Activated T-helper 2 cell treated with anti-CD3 and anti-CD28 coated beads, Interferon-gamma antibody, Interleukin-2, Interleukin-4, amounts not matched to agents 10 μg/mL and 5 μg/mL and 100 μg/mL, durations not matched to agents 14 hours and 24 hours and 36 hours (primary cell): ENCODE results near the gene CAMSAP2. TPM values are rescaled to one million over a fixed set of nuclear protein-coding genes. Genes with fewer than 3 reads are reported as not detected.

Experiments
- DNase-seq: peaks from one replicate; pipeline ENCODE4 v3.0.0; 2021; ENCODE audit warnings: low spot score
- H3K27ac Mint-ChIP-seq: one replicate; pipeline ENCODE4 v1.8.0; 2021; ENCODE audit warnings: mixed read lengths
- H3K27me3 Mint-ChIP-seq: one replicate; pipeline ENCODE4 v1.8.0; 2021; ENCODE audit warnings: low read depth, mixed read lengths
- H3K36me3 Mint-ChIP-seq: one replicate; pipeline ENCODE4 v1.8.0; 2021; ENCODE audit warnings: low read depth, mixed read lengths
- H3K4me1 Mint-ChIP-seq: one replicate; pipeline ENCODE4 v1.8.0; 2021; ENCODE audit warnings: low read depth, mixed read lengths
- H3K4me3 Mint-ChIP-seq: one replicate; pipeline ENCODE4 v1.8.0; 2021; ENCODE audit warnings: low read depth, mild to moderate bottlenecking, moderate library complexity, mixed read lengths
- H3K9me3 Mint-ChIP-seq: one replicate; pipeline ENCODE4 v1.8.0; 2021; ENCODE audit warnings: mixed read lengths
- intact Hi-C: fragments of 100-400 bp; cut with micrococcal nuclease; formaldehyde crosslinking; loops from one replicate; pipeline ENCODE4 v1.15.1; 2023
- total RNA-seq: library from RNA; stranded (reverse); gene quantifications from 2 replicates; pipeline ENCODE4 v1.2.3, GENCODE V29; 2022

CAMSAP2 gene
- total RNA-seq, 1 donor from 2014 or later, result 0.52 TPM

DNA sequence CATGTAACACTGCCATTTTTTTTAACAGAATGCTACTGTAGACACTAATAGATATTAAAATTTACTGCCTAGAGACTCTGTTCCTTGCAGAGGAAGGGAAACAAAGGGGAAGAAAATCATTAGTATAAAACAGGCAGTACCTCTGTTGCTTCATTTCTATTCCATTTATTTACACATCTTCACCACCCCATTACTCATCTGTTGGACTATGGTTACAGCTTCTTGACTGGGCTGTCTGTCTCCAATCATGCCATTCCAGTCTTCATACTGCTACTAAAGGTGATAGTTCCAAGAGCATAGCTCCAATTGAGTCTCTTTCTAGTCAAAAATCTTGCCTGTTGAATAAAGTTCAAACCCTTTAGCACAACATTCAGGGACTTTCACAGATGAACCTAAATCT lies 111.9 kb downstream of the CAMSAP2 start:
- no peak for DNase-seq
- Mint-ChIP-seq H3K36me3 (no peaks in the 10 kb centered on the region), H3K27ac (no peak overlapping the region), H3K9me3 (no peaks in the 10 kb centered on the region), H3K4me3 (no peak overlapping the region), H3K27me3 (peaks cover 48% of the 10 kb centered on the region), H3K4me1 (peaks cover 2% of the 10 kb centered on the region)
- intact Hi-C loops, result no loop called here

DNA sequence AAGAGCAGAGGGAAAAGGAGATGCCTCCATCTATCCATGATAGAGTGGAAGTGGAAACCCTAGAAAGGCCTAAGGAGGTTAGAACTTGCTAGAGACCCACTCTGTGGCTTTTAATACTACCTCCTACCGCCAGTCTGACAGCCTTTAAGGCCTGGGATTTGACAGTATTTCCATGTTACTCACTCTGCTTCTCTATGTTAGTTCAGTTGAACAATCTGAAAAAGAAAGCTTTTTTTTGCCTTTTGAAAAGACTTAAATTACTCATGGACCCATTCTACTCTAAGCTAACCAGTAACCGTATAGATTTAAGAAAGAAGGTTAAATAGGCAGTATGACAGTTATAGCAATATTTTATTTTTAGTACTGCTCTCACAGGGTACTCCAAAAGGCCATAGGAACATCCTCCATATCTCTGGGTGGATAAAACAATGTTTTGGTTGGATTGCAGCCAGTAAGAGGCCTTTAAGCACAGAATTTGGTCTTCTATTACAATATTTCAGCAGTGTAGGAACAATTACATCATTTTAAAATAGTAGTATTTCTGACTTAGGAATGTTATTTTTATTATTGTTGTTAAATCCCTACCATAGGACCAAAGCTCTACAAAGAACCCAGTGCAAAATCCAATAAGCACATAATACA lies 118.1 kb downstream of the CAMSAP2 start:
- peaks cover 22% of the 10 kb centered on the region for H3K27me3 Mint-ChIP-seq
- H3K4me1 Mint-ChIP-seq, result peaks cover 2% of the 10 kb centered on the region
- intact Hi-C loops, result no loop called here
- no peak overlapping the region for H3K27ac Mint-ChIP-seq
- no peak overlapping the region for H3K4me3 Mint-ChIP-seq
- DNase-seq, result no peak
- no peaks in the 10 kb centered on the region for H3K9me3 Mint-ChIP-seq
- no peaks in the 10 kb centered on the region for H3K36me3 Mint-ChIP-seq

- DNase-seq, result no peak
- no peak overlapping the region for H3K4me3 Mint-ChIP-seq
- H3K27ac Mint-ChIP-seq, result no peak overlapping the region
- H3K27me3 Mint-ChIP-seq, result peaks cover 27% of the 10 kb centered on the region
- intact Hi-C loops, result no loop called here
- H3K4me1 Mint-ChIP-seq, result peaks cover 6% of the 10 kb centered on the region
- no peaks in the 10 kb centered on the region for H3K9me3 Mint-ChIP-seq
- H3K36me3 Mint-ChIP-seq, result no peaks in the 10 kb centered on the region
Measured at GRCh38 chr1:200857804-200858203, 119.1 kb downstream of the CAMSAP2 start.

GRCh38 chr1:200861937-200862647 lies 123.4 kb downstream of the CAMSAP2 start:
- no peak for DNase-seq
- Mint-ChIP-seq H3K36me3 (no peaks in the 10 kb centered on the region), H3K27me3 (peaks cover 35% of the 10 kb centered on the region), H3K27ac (no peak overlapping the region), H3K9me3 (no peaks in the 10 kb centered on the region), H3K4me3 (no peak overlapping the region), H3K4me1 (peaks cover 17% of the 10 kb centered on the region)
- intact Hi-C loops, result loop anchor here (10.0 kb wide), 1 partner anchor 237 kb away; the partner anchor contains the start of gene KIF14

GRCh38 chr1:200862713-200863415 lies 124.2 kb downstream of the CAMSAP2 start:
- no peaks in the 10 kb centered on the region for H3K9me3 Mint-ChIP-seq
- no peak overlapping the region for H3K4me3 Mint-ChIP-seq
- DNase-seq, result no peak
- H3K36me3 Mint-ChIP-seq, result no peaks in the 10 kb centered on the region
- intact Hi-C loops, result loop anchor here (10.0 kb wide), 1 partner anchor 238 kb away; the partner anchor contains the start of gene KIF14
- peaks cover 42% of the 10 kb centered on the region for H3K27me3 Mint-ChIP-seq
- H3K27ac Mint-ChIP-seq, result no peak overlapping the region
- H3K4me1 Mint-ChIP-seq, result peaks cover 21% of the 10 kb centered on the region

- Mint-ChIP-seq H3K36me3 (no peaks in the 10 kb centered on the region), H3K9me3 (no peaks in the 10 kb centered on the region), H3K27ac (no peak overlapping the region), H3K4me1 (peaks cover 24% of the 10 kb centered on the region), H3K27me3 (peaks cover 46% of the 10 kb centered on the region), H3K4me3 (no peak overlapping the region)
- intact Hi-C loops, result loop anchor here (1.0 to 10.0 kb wide), 2 partner anchors 23 to 241 kb away; partner anchors contain the start of gene KIF14
- no peak for DNase-seq
Measured at GRCh38 chr1:200866116-200866515, 127.4 kb downstream of the CAMSAP2 start.

- Mint-ChIP-seq H3K9me3 (no peaks in the 10 kb centered on the region), H3K27me3 (peaks cover 50% of the 10 kb centered on the region), H3K4me1 (peaks cover 24% of the 10 kb centered on the region), H3K27ac (no peak overlapping the region), H3K36me3 (no peaks in the 10 kb centered on the region), H3K4me3 (no peak overlapping the region)
- no peak for DNase-seq
- intact Hi-C loops, result loop anchor here (1.0 to 10.0 kb wide), 2 partner anchors 23 to 242 kb away; partner anchors contain the start of gene KIF14
Measured at GRCh38 chr1:200866521-200866920, 127.8 kb downstream of the CAMSAP2 start.

DNA sequence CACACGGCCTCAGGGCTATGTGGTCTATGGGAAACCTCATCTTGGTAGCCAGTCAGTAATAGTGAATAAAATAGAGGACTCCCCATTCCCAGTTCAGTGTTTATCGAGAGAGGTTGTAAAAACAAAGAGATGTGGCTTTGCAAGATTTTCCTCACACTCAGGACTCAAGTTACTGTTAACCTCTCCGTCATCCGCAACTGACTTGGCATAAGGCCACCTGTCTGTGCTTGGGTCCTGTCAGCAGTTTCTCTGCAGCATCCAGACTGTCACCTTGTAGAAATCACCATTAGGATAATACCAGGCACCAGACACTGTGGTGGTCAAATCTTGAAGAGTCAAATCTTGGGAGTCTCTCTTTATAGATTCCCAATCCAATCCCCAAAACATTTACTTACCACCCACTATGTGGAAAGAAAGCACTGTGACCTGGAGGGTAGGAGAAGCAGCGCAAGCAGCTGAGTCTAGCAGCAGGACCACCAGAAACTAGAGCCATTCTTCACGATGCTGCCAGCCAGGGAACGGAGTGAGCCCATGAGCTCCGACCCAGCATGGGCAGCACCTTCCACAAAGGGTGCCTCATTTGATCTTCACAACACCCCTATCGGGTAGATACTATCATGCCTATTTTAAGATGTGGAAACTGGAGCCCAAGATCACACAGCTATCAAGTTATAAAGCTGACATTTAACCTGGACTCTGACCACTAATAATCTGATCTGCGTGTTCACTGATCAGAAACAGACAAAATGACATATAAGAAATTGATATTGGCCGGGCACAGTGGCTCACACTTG lies 128.5 kb downstream of the CAMSAP2 start:
- H3K4me3 Mint-ChIP-seq, result no peak overlapping the region
- peaks cover 21% of the 10 kb centered on the region for H3K4me1 Mint-ChIP-seq
- peaks cover 54% of the 10 kb centered on the region for H3K27me3 Mint-ChIP-seq
- no peaks in the 10 kb centered on the region for H3K9me3 Mint-ChIP-seq
- no peak overlapping the region for H3K27ac Mint-ChIP-seq
- no peak for DNase-seq
- H3K36me3 Mint-ChIP-seq, result no peaks in the 10 kb centered on the region
- intact Hi-C loops, result loop anchor here (10.0 kb wide), 1 partner anchor 242 kb away; the partner anchor contains the start of gene KIF14

GRCh38 chr1:200869376-200869752 lies 130.7 kb downstream of the CAMSAP2 start:
- DNase-seq, result no peak
- peaks cover 50% of the 10 kb centered on the region for H3K27me3 Mint-ChIP-seq
- H3K4me1 Mint-ChIP-seq, result peaks cover 18% of the 10 kb centered on the region
- no peak overlapping the region for H3K27ac Mint-ChIP-seq
- intact Hi-C loops, result loop anchor here (10.0 kb wide), 1 partner anchor 245 kb away; the partner anchor contains the start of gene KIF14
- no peaks in the 10 kb centered on the region for H3K36me3 Mint-ChIP-seq
- H3K9me3 Mint-ChIP-seq, result no peaks in the 10 kb centered on the region
- H3K4me3 Mint-ChIP-seq, result no peak overlapping the region

GRCh38 chr1:200869753-200870391 lies 131.2 kb downstream of the CAMSAP2 start:
- intact Hi-C loops, result loop anchor here (5.0 to 10.0 kb wide), 2 partner anchors 37 to 245 kb away; partner anchors contain the start of gene KIF14
- no peak for DNase-seq
- Mint-ChIP-seq H3K27ac (no peak overlapping the region), H3K9me3 (no peaks in the 10 kb centered on the region), H3K4me1 (peaks cover 19% of the 10 kb centered on the region), H3K4me3 (no peak overlapping the region), H3K27me3 (peaks cover 53% of the 10 kb centered on the region), H3K36me3 (no peaks in the 10 kb centered on the region)

DNA sequence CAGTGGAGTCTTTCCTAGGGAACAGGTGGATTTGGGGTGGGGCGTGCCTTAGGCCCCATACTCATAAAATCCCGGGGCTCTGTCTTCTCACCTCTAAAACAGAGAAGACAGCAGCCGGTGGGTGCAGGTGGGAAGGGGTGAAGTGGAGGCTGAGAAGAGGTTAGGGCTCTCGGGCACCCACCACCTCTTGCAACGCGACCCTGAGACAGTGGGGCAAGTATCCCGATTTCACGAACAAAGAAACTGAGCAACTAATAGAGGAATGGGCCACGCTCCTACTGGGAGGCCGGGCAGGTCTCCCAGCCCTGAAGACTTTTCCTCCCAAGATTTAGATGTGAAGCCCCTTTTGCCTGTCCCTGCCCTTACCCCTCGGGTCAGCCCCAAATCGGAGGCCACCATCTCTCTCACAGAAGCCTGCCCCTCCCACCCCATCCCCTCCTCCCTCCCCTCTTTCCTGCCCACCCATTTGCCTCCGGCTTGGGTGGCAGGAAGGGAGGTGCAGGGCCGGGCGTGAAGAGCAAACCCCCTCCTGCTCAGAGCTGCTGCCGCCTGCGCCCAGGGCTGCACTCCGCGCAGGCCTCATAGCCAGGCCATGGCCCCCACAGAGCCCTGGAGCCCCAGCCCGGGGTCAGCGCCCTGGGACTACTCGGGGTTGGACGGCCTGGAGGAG lies 133.9 kb downstream of the CAMSAP2 start, which contains the start of gene GPR25:
GPR25 (plus strand) TSS at position 536 of the 670 bp plus-strand sequence; CDS start at position 593, 57 bp downstream.
- intact Hi-C loops, result loop anchor here (5.0 kb wide), 1 partner anchor 35 kb away; no protein-coding TSS in a partner anchor
- DNase-seq, result no peak
- Mint-ChIP-seq H3K36me3 (no peaks in the 10 kb centered on the region), H3K4me1 (peaks cover 8% of the 10 kb centered on the region), H3K9me3 (no peaks in the 10 kb centered on the region), H3K27me3 (peaks cover 65% of the 10 kb centered on the region), H3K4me3 (no peak within 1 kb of the TSS), H3K27ac (no peak within 1 kb of the TSS)
